GM21737 (cell line): ENCODE results near the gene PPFIBP2.
A peak's percentile ranks its signal among the peaks of the same experiment; 100 is the strongest.
"Not testable (repeated sequence)": the region's sequence is repeated elsewhere in the genome, so short reads cannot be mapped to it uniquely, and the experiment has no call there.

Experiments used
- ATAC-seq: cut with Tn5 transposase; IDR thresholded peaks from one replicate; pipeline ENCODE4 v1.9.1; 2021; ENCODE audit warnings: mild to moderate bottlenecking, moderate library complexity; ENCODE audit not compliant: unreplicated experiment

The PPFIBP2 gene

GRCh38 chr11:7498193-7498592 is 15.6 kb upstream of the PPFIBP2 start:
- no peak for ATAC-seq

GRCh38 chr11:7499081-7499480 is 14.7 kb upstream of the PPFIBP2 start:
- ATAC-seq: no peak

- ATAC-seq: no peak
Observed at GRCh38 chr11:7500251-7500650, 13.5 kb upstream of the PPFIBP2 start.

GRCh38 chr11:7501251-7501650 is 12.5 kb upstream of the PPFIBP2 start:
- no peak for ATAC-seq

GRCh38 chr11:7501894-7502293 is 11.9 kb upstream of the PPFIBP2 start:
- ATAC-seq: no peak

- no peak for ATAC-seq
Observed at GRCh38 chr11:7506243-7506642, 7.6 kb upstream of the PPFIBP2 start.

- no peak for ATAC-seq
Observed at GRCh38 chr11:7508087-7508486, 5.7 kb upstream of the PPFIBP2 start.

- ATAC-seq: no peak
Observed at GRCh38 chr11:7509966-7510365, 3.8 kb upstream of the PPFIBP2 start.

- ATAC-seq: no peak
Observed at GRCh38 chr11:7511401-7511800, 2.4 kb upstream of the PPFIBP2 start.

GRCh38 chr11:7512525-7513233 is 1.1 kb upstream of the PPFIBP2 start:
- peak; percentile 57 for ATAC-seq

GRCh38 chr11:7514099-7514591 is 346 bp downstream of the PPFIBP2 start:
- no peak for ATAC-seq

- ATAC-seq: no peak
Observed at GRCh38 chr11:7515447-7515886, 1.7 kb downstream of the PPFIBP2 start.

GRCh38 chr11:7516475-7516874 is 2.7 kb downstream of the PPFIBP2 start:
- no peak for ATAC-seq

GRCh38 chr11:7517743-7518142 is 3.9 kb downstream of the PPFIBP2 start:
- not testable (repeated sequence) for ATAC-seq

- no peak for ATAC-seq
Observed at GRCh38 chr11:7518811-7519562, 5.2 kb downstream of the PPFIBP2 start.

- peak; percentile 51 for ATAC-seq
Observed at GRCh38 chr11:7520011-7520942, 6.5 kb downstream of the PPFIBP2 start.

GRCh38 chr11:7520981-7521487 is 7.2 kb downstream of the PPFIBP2 start:
- peak; percentile 67 for ATAC-seq

- ATAC-seq: no peak
Observed at GRCh38 chr11:7522121-7522520, 8.3 kb downstream of the PPFIBP2 start.

- no peak for ATAC-seq
Observed at GRCh38 chr11:7522546-7522945, 8.7 kb downstream of the PPFIBP2 start.

- ATAC-seq: no peak
Observed at GRCh38 chr11:7523416-7524210, 9.8 kb downstream of the PPFIBP2 start.
